Measurements from ENCODE around the gene DCN. TPM values are rescaled to one million over a fixed set of nuclear protein-coding genes. Genes with fewer than 3 reads are reported as not detected.
A peak's percentile ranks its signal among the peaks of the same experiment; 100 is the strongest.

DCN gene
- total RNA-seq, 4 donors from 2014 or later: 1,699 to 4,675 (median 2,258) TPM

GRCh38 chr12:91177381-91177780 is 5.2 kb downstream of the DCN start:
- Histone ChIP-seq H3K27ac (peak overlapping the region; percentile 87 to 97), H3K36me3 (no peaks in the 10 kb centered on the region), H3K4me3 (peak overlapping the region; percentile 36 to 52), H3K9me3 (no peaks in the 10 kb centered on the region), H3K27me3 (no peaks in the 10 kb centered on the region), H3K4me1 (peaks cover 0 to 5% of the 10 kb centered on the region in 2 donors)
- intact Hi-C loops (cut with DNase I; ENCODE audit: low total_unique reads): loop anchor here (5.0 kb wide), 1 partner anchor 150 kb away; no protein-coding TSS in a partner anchor
- TF ChIP-seq CTCF (IDR thresholded peaks at IDR 0.05) (no peak), POLR2A (IDR thresholded peaks at IDR 0.05) (no peak)
- DNase-seq: no peak

GRCh38 chr12:91176915-91177314 is 5.7 kb downstream of the DCN start:
- Histone ChIP-seq H3K4me1 (peaks cover 0 to 5% of the 10 kb centered on the region in 2 donors), H3K27ac (peak overlapping the region; percentile 87 to 97), H3K27me3 (no peaks in the 10 kb centered on the region), H3K36me3 (no peaks in the 10 kb centered on the region), H3K4me3 (peak overlapping the region; percentile 36 to 52), H3K9me3 (no peaks in the 10 kb centered on the region)
- intact Hi-C loops (cut with DNase I; ENCODE audit: low total_unique reads): loop anchor here (5.0 kb wide), 1 partner anchor 150 kb away; no protein-coding TSS in a partner anchor
- no peak for DNase-seq
- TF ChIP-seq CTCF (IDR thresholded peaks at IDR 0.05): no peak
- TF ChIP-seq POLR2A (IDR thresholded peaks at IDR 0.05): no peak

GRCh38 chr12:91176358-91176757 is 6.3 kb downstream of the DCN start:
- intact Hi-C loops (cut with DNase I; ENCODE audit: low total_unique reads): loop anchor here (5.0 kb wide), 1 partner anchor 151 kb away; no protein-coding TSS in a partner anchor
- Histone ChIP-seq H3K36me3 (no peaks in the 10 kb centered on the region), H3K4me3 (peak overlapping the region; percentile 36 to 52), H3K27me3 (no peaks in the 10 kb centered on the region), H3K9me3 (no peaks in the 10 kb centered on the region), H3K4me1 (peaks cover 0 to 5% of the 10 kb centered on the region in 2 donors), H3K27ac (peak overlapping the region; percentile 87 to 97)
- TF ChIP-seq CTCF (IDR thresholded peaks at IDR 0.05): no peak
- TF ChIP-seq POLR2A (IDR thresholded peaks at IDR 0.05): no peak
- DNase-seq: no peak

GRCh38 chr12:91173124-91173523 is 9.5 kb downstream of the DCN start:
- H3K36me3 ChIP-seq: no peaks in the 10 kb centered on the region
- no peak for DNase-seq
- TF ChIP-seq CTCF (IDR thresholded peaks at IDR 0.05) (no peak), POLR2A (IDR thresholded peaks at IDR 0.05) (no peak)
- H3K9me3 ChIP-seq: no peaks in the 10 kb centered on the region
- peaks cover 0 to 5% of the 10 kb centered on the region in 2 donors for H3K4me1 ChIP-seq
- peak overlapping the region; percentile 41 to 97 for H3K27ac ChIP-seq
- no peaks in the 10 kb centered on the region for H3K27me3 ChIP-seq
- intact Hi-C loops (cut with DNase I; ENCODE audit: low total_unique reads): no loop called here
- H3K4me3 ChIP-seq: peak overlapping the region in 1 of 2 donors; percentile 52

GRCh38 chr12:91172096-91172495 is 10.5 kb downstream of the DCN start:
- Histone ChIP-seq H3K27me3 (no peaks in the 10 kb centered on the region), H3K27ac (peak overlapping the region; percentile 39 to 97), H3K9me3 (no peaks in the 10 kb centered on the region), H3K4me1 (peaks cover 0 to 5% of the 10 kb centered on the region in 2 donors), H3K4me3 (peak overlapping the region in 1 of 2 donors; percentile 52), H3K36me3 (no peaks in the 10 kb centered on the region)
- intact Hi-C loops (cut with DNase I; ENCODE audit: low total_unique reads): no loop called here
- no peak for TF ChIP-seq CTCF (IDR thresholded peaks at IDR 0.05)
- TF ChIP-seq POLR2A (IDR thresholded peaks at IDR 0.05): no peak
- no peak for DNase-seq
